ENCODE data around the gene OLIG3.

Gene OLIG3

GRCh38 chr6:137494281-137494987 lies at the start of gene OLIG3:
Gene OLIG3, minus strand, starts transcription at chr6:137494394. Its CDS starts 224 bp downstream, at chr6:137494170.
- no peak for DNase-seq (ENCODE audit: low spot score)

GRCh38 chr6:137543114-137543513 lies 48.9 kb upstream of the OLIG3 start:
- DNase-seq (ENCODE audit: low spot score): no peak

GRCh38 chr6:137542713-137543112 lies 48.5 kb upstream of the OLIG3 start:
- DNase-seq (ENCODE audit: low spot score): no peak

GRCh38 chr6:137541534-137542063 lies 47.4 kb upstream of the OLIG3 start:
- no peak for DNase-seq (ENCODE audit: low spot score)

- no peak for DNase-seq (ENCODE audit: low spot score)
Measured at GRCh38 chr6:137536104-137536773, 42.0 kb upstream of the OLIG3 start.

- DNase-seq (ENCODE audit: low spot score): no peak
Measured at GRCh38 chr6:137531376-137532092, 37.3 kb upstream of the OLIG3 start.

GRCh38 chr6:137530404-137530803 lies 36.2 kb upstream of the OLIG3 start:
- no peak for DNase-seq (ENCODE audit: low spot score)

GRCh38 chr6:137522831-137523230 lies 28.6 kb upstream of the OLIG3 start:
- no peak for DNase-seq (ENCODE audit: low spot score)

GRCh38 chr6:137522198-137522798 lies 28.1 kb upstream of the OLIG3 start:
- DNase-seq (ENCODE audit: low spot score): no peak

- DNase-seq (ENCODE audit: low spot score): no peak
Measured at GRCh38 chr6:137520520-137520919, 26.3 kb upstream of the OLIG3 start.

- DNase-seq (ENCODE audit: low spot score): no peak
Measured at GRCh38 chr6:137519629-137520176, 25.5 kb upstream of the OLIG3 start.

- DNase-seq (ENCODE audit: low spot score): no peak
Measured at GRCh38 chr6:137518386-137518983, 24.3 kb upstream of the OLIG3 start.

- DNase-seq (ENCODE audit: low spot score): no peak
Measured at GRCh38 chr6:137514418-137514817, 20.2 kb upstream of the OLIG3 start.

GRCh38 chr6:137512757-137513605 lies 18.8 kb upstream of the OLIG3 start:
- no peak for DNase-seq (ENCODE audit: low spot score)

- DNase-seq (ENCODE audit: low spot score): no peak
Measured at GRCh38 chr6:137510923-137511322, 16.7 kb upstream of the OLIG3 start.

- no peak for DNase-seq (ENCODE audit: low spot score)
Measured at GRCh38 chr6:137498481-137499190, 4.4 kb upstream of the OLIG3 start.

GRCh38 chr6:137497721-137498463 lies 3.7 kb upstream of the OLIG3 start:
- no peak for DNase-seq (ENCODE audit: low spot score)

- no peak for DNase-seq (ENCODE audit: low spot score)
Measured at GRCh38 chr6:137496909-137497720, 2.9 kb upstream of the OLIG3 start.
